Pancreas (tissue), 10 donors: Measurements from ENCODE around the gene KNTC1. TPM values are rescaled to one million over a fixed set of nuclear protein-coding genes. Genes with fewer than 3 reads are reported as not detected.

Experiments used
- ATAC-seq, 4 donors: fragments of 200-7000 bp; cut with Tn5 transposase; one replicate each; pipeline versions ENCODE4 v1.8.0 to v1.9.1; 2020; ENCODE audit warnings: mild to moderate bottlenecking in 4 of 4, moderate library complexity in 4 of 4
- DNase-seq, 6 donors: peaks; one replicate each; pipeline ENCODE4 v3.0.0-alpha.2; 2020
- FAIRE-seq: peaks from 2 replicates; lab custom pipeline; 2012; peaks lifted over from hg19 to GRCh38; lab: Jason Lieb, UNC
- H3K27ac ChIP-seq, 4 donors: fragments of 200-600 bp; sonication (generic); 1 replicate in 3 of 4; 2 replicates in 1 of 4; pipeline versions ENCODE4 v1.5.0 to v1.8.0; 2020
- H3K27me3 ChIP-seq, 4 donors: fragments of 200-600 bp; one replicate each; pipeline ENCODE4 v1.8.0; 2021
- H3K36me3 ChIP-seq, 3 donors: fragments of 200-600 bp; sonication (generic) in 1 of 3; one replicate each; pipeline versions ENCODE4 v1.5.0 to v1.8.0; 2020 to 2021
- H3K4me1 ChIP-seq, 3 donors: fragments of 200-600 bp; one replicate each; pipeline ENCODE4 v1.8.0; 2021
- H3K4me3 ChIP-seq, 4 donors: fragments of 200-600 bp; sonication (generic) in 2 of 4; one replicate each; pipeline versions ENCODE4 v1.5.0 to v1.8.0; 2020 to 2021
- H3K9me3 ChIP-seq, 4 donors: fragments of 200-600 bp; one replicate each; pipeline ENCODE4 v1.8.0; 2021
- CTCF ChIP-seq, 4 donors: fragments of 200-600 bp; sonication (generic) in 3 of 4; IDR thresholded peaks; one replicate each; pipeline versions ENCODE4 v1.5.0 to v1.8.0; 2021; ENCODE audit warnings: antibody characterized with exemption in 4 of 4
- WGBS, 2 donors: extraction: QIAGEN DNeasy Blood & Tissue Kit; methylation state at CpG; one replicate each; pipeline ENCODE4 v1.1.7; 2013; 5-methylcytosine and 5-hydroxymethylcytosine counted together
- intact Hi-C, 3 donors: fragments of 100-400 bp; cut with DNase I; formaldehyde crosslinking; loops; one replicate each; pipeline versions ENCODE4 v1.11.1 to v1.14.2; 2022
- polyA plus RNA-seq, 2 donors: library from polyadenylated mRNA; stranded (reverse); fragments of 200-250 nt; gene quantifications; one replicate each; pipeline ENCODE4 v1.2.3, GENCODE V29; 2013
- total RNA-seq, 6 donors: library from RNA; stranded (reverse); fragmentation: NEBNext Ultra II Directional in 4 of 6; extraction: Animal tissue kit (Norgen Biotek cat#: 25700) in 4 of 6; gene quantifications; one replicate each; pipeline versions ENCODE4 v1.2.1 to v1.2.4, GENCODE V29; 2021 to 2023
- donor health status: healthy with polysubstance abuse.
- donor health status: DM: no; HTN: no; CAD: no; lungs with moderate emphysema.
- donor health status: DM: no; HTN: no; CAD: no.
- donor health status: control.
- donor health status: control.
- donor health status: Bipolar disorder and iron deficiency.
- donor health status: DM: yes; HTN: yes; CAD: no.
- donor health status: DM: no; HTN: no; CAD: no.
- donor health status: DM: no; HTN: no; CAD: no.
- donor health status: DM: yes; HTN: yes; CAD: no.

Gene KNTC1
- total and polyA plus RNA-seq, 8 donors: 2.7 to 10.2 (median 4.9) TPM

GRCh38 chr12:122519418-122519817 lies 7.6 kb upstream of the KNTC1 start:
- WGBS, 2 donors: 77 to 85% methylated on average over 1 of the region's 1 CpG
- ATAC-seq (no peak), FAIRE-seq (no peak), DNase-seq (no peak)
- peaks cover 20 to 27% (median 22%) of the 10 kb centered on the region in 3 donors for H3K4me1 ChIP-seq
- H3K4me3 ChIP-seq: no peak overlapping the region
- no peaks in the 10 kb centered on the region for H3K9me3 ChIP-seq
- intact Hi-C loops: no loop called here
- H3K27ac ChIP-seq: no peak overlapping the region
- TF ChIP-seq CTCF (IDR thresholded peaks at IDR 0.05): no peak
- H3K27me3 ChIP-seq: no peaks in the 10 kb centered on the region
- peaks cover 8 to 75% (median 69%) of the 10 kb centered on the region in 3 donors for H3K36me3 ChIP-seq

GRCh38 chr12:122520676-122521075 lies 6.4 kb upstream of the KNTC1 start:
- Histone ChIP-seq H3K9me3 (no peaks in the 10 kb centered on the region), H3K4me1 (peaks cover 24 to 35% (median 28%) of the 10 kb centered on the region in 3 donors), H3K27me3 (no peaks in the 10 kb centered on the region), H3K4me3 (no peak overlapping the region), H3K27ac (no peak overlapping the region), H3K36me3 (peaks cover 8 to 63% (median 62%) of the 10 kb centered on the region in 3 donors)
- WGBS, 2 donors: 90% methylated on average over 4 of the region's 4 CpGs
- no peak for ATAC-seq
- TF ChIP-seq CTCF (IDR thresholded peaks at IDR 0.05): no peak
- intact Hi-C loops: no loop called here
- no peak for FAIRE-seq
- no peak for DNase-seq

GRCh38 chr12:122523280-122523679 lies 3.8 kb upstream of the KNTC1 start:
- no peak for TF ChIP-seq CTCF (IDR thresholded peaks at IDR 0.05)
- H3K4me1 ChIP-seq: peaks cover 24 to 42% (median 33%) of the 10 kb centered on the region in 3 donors
- DNase-seq: no peak
- ATAC-seq: no peak
- WGBS, 2 donors: 28 to 33% methylated on average over 8 of the region's 8 CpGs
- intact Hi-C loops: no loop called here
- FAIRE-seq: no peak
- H3K9me3 ChIP-seq: no peaks in the 10 kb centered on the region
- H3K27ac ChIP-seq: no peak overlapping the region
- H3K36me3 ChIP-seq: peaks cover 0 to 37% (median 37%) of the 10 kb centered on the region in 3 donors
- no peaks in the 10 kb centered on the region for H3K27me3 ChIP-seq
- H3K4me3 ChIP-seq: peak overlapping the region in 2 of 4 donors; percentile 24 to 54

- Histone ChIP-seq H3K4me3 (peak overlapping the region in 3 of 4 donors; percentile 24 to 61 (median 54)), H3K27me3 (no peaks in the 10 kb centered on the region), H3K36me3 (peaks cover 0 to 29% (median 29%) of the 10 kb centered on the region in 3 donors), H3K27ac (peak overlapping the region in 1 of 4 donors; percentile 35), H3K9me3 (no peaks in the 10 kb centered on the region), H3K4me1 (peaks cover 24 to 42% (median 33%) of the 10 kb centered on the region in 3 donors)
- intact Hi-C loops: no loop called here
- 5% methylated on average over 8 of the region's 8 CpGs for WGBS, 2 donors
- FAIRE-seq (no peak), DNase-seq (no peak), ATAC-seq (no peak)
- no peak for TF ChIP-seq CTCF (IDR thresholded peaks at IDR 0.05)
Observed at GRCh38 chr12:122523846-122524718, 3.0 kb upstream of the KNTC1 start.
